ENCODE data around the gene MACROD2.

DNA sequence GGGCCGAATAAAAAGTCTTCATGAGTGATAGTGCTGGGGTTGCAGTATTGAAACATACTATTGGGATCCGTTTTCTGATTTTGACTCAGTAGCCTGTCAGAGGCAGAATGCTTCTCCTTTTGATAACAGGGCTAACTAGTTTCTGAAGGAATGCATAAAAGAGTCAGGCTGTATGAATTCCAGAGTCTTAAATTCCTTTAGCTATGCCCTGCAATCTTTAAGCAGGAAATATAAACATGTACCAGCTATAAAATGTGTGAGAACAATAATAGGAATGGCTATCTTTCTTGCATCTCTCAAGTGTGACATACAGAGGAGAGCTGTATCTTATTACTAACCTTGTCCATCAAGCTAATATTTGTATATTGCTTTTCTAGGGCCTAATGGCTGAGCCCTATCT is 1660.8 kb downstream of the MACROD2 start:
- TF ChIP-seq, protein P1, sequence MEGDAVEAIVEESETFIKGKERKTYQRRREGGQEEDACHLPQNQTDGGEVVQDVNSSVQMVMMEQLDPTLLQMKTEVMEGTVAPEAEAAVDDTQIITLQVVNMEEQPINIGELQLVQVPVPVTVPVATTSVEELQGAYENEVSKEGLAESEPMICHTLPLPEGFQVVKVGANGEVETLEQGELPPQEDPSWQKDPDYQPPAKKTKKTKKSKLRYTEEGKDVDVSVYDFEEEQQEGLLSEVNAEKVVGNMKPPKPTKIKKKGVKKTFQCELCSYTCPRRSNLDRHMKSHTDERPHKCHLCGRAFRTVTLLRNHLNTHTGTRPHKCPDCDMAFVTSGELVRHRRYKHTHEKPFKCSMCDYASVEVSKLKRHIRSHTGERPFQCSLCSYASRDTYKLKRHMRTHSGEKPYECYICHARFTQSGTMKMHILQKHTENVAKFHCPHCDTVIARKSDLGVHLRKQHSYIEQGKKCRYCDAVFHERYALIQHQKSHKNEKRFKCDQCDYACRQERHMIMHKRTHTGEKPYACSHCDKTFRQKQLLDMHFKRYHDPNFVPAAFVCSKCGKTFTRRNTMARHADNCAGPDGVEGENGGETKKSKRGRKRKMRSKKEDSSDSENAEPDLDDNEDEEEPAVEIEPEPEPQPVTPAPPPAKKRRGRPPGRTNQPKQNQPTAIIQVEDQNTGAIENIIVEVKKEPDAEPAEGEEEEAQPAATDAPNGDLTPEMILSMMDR (IDR thresholded peaks at IDR 0.05) = no peak
- TF ChIP-seq POLR2A (IDR thresholded peaks at IDR 0.05) = no peak
